Measurements from ENCODE around the gene IPO13.

The IPO13 gene

GRCh38 chr1:43938383-43938782 lies 8.4 kb upstream of the IPO13 start:
- Histone ChIP-seq H3F3A (ENCODE audit: low read depth) (no peaks in the 10 kb centered on the region), H3K4me3 (ENCODE audit: low read length, poor library complexity, severe bottlenecking) (no peak overlapping the region), H3K36me3 (ENCODE audit: insufficient read depth, low read length) (no peaks in the 10 kb centered on the region), H3K79me2 (ENCODE audit: insufficient read depth, low read length) (no peaks in the 10 kb centered on the region), H3K9me3 (ENCODE audit: insufficient read depth, low read depth, low read length) (no peaks in the 10 kb centered on the region), H3K4me1 (ENCODE audit: insufficient read depth, low read length, poor library complexity, severe bottlenecking) (no peaks in the 10 kb centered on the region), H3K27me3 (ENCODE audit: insufficient read depth, low read length, poor library complexity, severe bottlenecking) (no peaks in the 10 kb centered on the region), H4K20me1 (ENCODE audit: insufficient read depth, low read length, poor library complexity, severe bottlenecking) (no peaks in the 10 kb centered on the region), H3K9ac (ENCODE audit: low read depth, low read length, poor library complexity, severe bottlenecking) (no peak overlapping the region), H2AFZ (ENCODE audit: low read length) (no peak overlapping the region), H3K9me2 (replicated peaks; ENCODE audit: low read depth, low read length) (no peaks in the 10 kb centered on the region), H3K4me2 (ENCODE audit: low read depth, low read length, poor library complexity, severe bottlenecking) (no peak overlapping the region)
- TF ChIP-seq, protein P1, sequence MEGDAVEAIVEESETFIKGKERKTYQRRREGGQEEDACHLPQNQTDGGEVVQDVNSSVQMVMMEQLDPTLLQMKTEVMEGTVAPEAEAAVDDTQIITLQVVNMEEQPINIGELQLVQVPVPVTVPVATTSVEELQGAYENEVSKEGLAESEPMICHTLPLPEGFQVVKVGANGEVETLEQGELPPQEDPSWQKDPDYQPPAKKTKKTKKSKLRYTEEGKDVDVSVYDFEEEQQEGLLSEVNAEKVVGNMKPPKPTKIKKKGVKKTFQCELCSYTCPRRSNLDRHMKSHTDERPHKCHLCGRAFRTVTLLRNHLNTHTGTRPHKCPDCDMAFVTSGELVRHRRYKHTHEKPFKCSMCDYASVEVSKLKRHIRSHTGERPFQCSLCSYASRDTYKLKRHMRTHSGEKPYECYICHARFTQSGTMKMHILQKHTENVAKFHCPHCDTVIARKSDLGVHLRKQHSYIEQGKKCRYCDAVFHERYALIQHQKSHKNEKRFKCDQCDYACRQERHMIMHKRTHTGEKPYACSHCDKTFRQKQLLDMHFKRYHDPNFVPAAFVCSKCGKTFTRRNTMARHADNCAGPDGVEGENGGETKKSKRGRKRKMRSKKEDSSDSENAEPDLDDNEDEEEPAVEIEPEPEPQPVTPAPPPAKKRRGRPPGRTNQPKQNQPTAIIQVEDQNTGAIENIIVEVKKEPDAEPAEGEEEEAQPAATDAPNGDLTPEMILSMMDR (conservative IDR thresholded peaks at IDR 0.05; ENCODE audit: low read length) = no peak
- no peak for TF ChIP-seq EZH2phosphoT487 (IDR thresholded peaks at IDR 0.05; ENCODE audit: borderline replicate concordance)

DNA sequence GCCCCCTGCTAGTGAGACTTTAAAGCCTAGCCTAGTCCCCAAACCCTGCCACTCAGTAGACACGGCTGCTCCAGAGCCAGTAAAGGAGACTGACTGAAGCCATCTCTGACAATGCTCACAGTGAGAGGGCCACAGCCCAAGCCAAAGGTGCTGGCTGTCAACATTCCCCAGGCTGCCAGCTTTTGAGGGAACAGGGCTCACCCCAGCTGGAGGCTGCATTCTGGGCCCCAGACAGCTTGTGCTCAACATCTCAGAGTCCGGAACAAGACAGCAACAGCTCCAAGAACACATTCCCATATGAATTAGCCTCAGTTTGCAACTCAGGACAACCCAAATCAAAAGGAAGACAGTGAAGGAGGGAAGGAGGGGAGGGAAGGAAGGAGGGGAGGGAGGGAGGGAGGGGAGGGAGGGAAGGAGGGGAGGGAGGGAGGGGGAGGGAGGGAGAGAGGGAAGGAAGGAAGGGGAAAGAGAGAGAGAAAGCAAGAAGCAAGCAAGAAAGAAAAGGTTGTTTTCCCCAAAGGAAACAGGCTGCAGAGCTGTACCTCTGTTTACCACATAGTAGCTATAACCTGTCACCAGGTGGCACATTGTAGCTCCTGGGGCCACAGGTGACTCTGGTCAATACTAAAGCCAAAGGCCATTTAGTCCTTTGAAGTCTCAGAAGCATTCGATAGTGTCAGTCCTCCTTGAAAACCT lies 7.7 kb upstream of the IPO13 start:
- TF ChIP-seq, protein P1 (conservative IDR thresholded peaks at IDR 0.05; ENCODE audit: low read length) = no peak
- TF ChIP-seq EZH2phosphoT487 (IDR thresholded peaks at IDR 0.05; ENCODE audit: borderline replicate concordance) = no peak
- H3K9me2 ChIP-seq (replicated peaks; ENCODE audit: low read depth, low read length) = no peaks in the 10 kb centered on the region
- no peak overlapping the region for H2AFZ ChIP-seq (ENCODE audit: low read length)
- no peak overlapping the region for H3K4me2 ChIP-seq (ENCODE audit: low read depth, low read length, poor library complexity, severe bottlenecking)
- no peak overlapping the region for H3K9ac ChIP-seq (ENCODE audit: low read depth, low read length, poor library complexity, severe bottlenecking)
- no peaks in the 10 kb centered on the region for H3K36me3 ChIP-seq (ENCODE audit: insufficient read depth, low read length)
- H3K79me2 ChIP-seq (ENCODE audit: insufficient read depth, low read length) = no peaks in the 10 kb centered on the region
- H3K27me3 ChIP-seq (ENCODE audit: insufficient read depth, low read length, poor library complexity, severe bottlenecking) = no peaks in the 10 kb centered on the region
- H3F3A ChIP-seq (ENCODE audit: low read depth) = no peaks in the 10 kb centered on the region
- H3K9me3 ChIP-seq (ENCODE audit: insufficient read depth, low read depth, low read length) = no peaks in the 10 kb centered on the region
- no peaks in the 10 kb centered on the region for H3K4me1 ChIP-seq (ENCODE audit: insufficient read depth, low read length, poor library complexity, severe bottlenecking)
- H4K20me1 ChIP-seq (ENCODE audit: insufficient read depth, low read length, poor library complexity, severe bottlenecking) = no peaks in the 10 kb centered on the region
- no peak overlapping the region for H3K4me3 ChIP-seq (ENCODE audit: low read length, poor library complexity, severe bottlenecking)

DNA sequence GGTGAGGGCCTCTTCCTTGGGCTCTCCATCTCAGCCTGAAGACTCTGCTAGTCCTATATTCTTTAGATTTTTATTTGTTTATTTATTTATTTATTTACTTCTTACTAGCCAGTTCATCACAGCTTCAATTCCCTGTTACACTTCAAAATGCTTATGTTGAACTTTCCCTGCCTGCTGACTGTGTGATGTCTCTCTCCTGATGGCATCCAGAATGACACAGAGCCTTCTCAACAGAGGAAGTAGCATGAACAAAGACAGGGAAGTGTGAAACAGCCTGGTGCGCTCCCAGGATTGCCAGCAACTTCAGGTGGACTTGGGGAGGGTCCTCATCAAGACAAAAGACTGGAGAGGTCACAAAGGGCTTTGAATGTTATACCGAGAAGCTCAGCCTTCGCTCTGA lies 4.3 kb upstream of the IPO13 start:
- no peak overlapping the region for H3K4me2 ChIP-seq (ENCODE audit: low read depth, low read length, poor library complexity, severe bottlenecking)
- H3K9me3 ChIP-seq (ENCODE audit: insufficient read depth, low read depth, low read length) = no peaks in the 10 kb centered on the region
- H3K79me2 ChIP-seq (ENCODE audit: insufficient read depth, low read length) = peaks cover 6% of the 10 kb centered on the region
- TF ChIP-seq EZH2phosphoT487 (IDR thresholded peaks at IDR 0.05; ENCODE audit: borderline replicate concordance) = no peak
- TF ChIP-seq, protein P1 (conservative IDR thresholded peaks at IDR 0.05; ENCODE audit: low read length) = no peak
- no peaks in the 10 kb centered on the region for H3K27me3 ChIP-seq (ENCODE audit: insufficient read depth, low read length, poor library complexity, severe bottlenecking)
- H3K9ac ChIP-seq (ENCODE audit: low read depth, low read length, poor library complexity, severe bottlenecking) = no peak overlapping the region
- H4K20me1 ChIP-seq (ENCODE audit: insufficient read depth, low read length, poor library complexity, severe bottlenecking) = no peaks in the 10 kb centered on the region
- no peak overlapping the region for H2AFZ ChIP-seq (ENCODE audit: low read length)
- H3K4me1 ChIP-seq (ENCODE audit: insufficient read depth, low read length, poor library complexity, severe bottlenecking) = peaks cover 8% of the 10 kb centered on the region
- no peak overlapping the region for H3K4me3 ChIP-seq (ENCODE audit: low read length, poor library complexity, severe bottlenecking)
- H3K9me2 ChIP-seq (replicated peaks; ENCODE audit: low read depth, low read length) = no peaks in the 10 kb centered on the region
- no peaks in the 10 kb centered on the region for H3K36me3 ChIP-seq (ENCODE audit: insufficient read depth, low read length)
- no peaks in the 10 kb centered on the region for H3F3A ChIP-seq (ENCODE audit: low read depth)
